Parathyroid adenoma (tissue), 2 donors: Measurements from ENCODE around the gene GPR26.

Experiments used
- H2AFZ ChIP-seq: fragments of 300-600 bp; sonication (generic); one replicate; pipeline ENCODE4 v1.7.0; 2017; ENCODE audit warnings: antibody characterized with exemption, mild to moderate bottlenecking
- H3K27ac ChIP-seq: fragments of 300-600 bp; sonication (generic); one replicate; pipeline ENCODE4 v1.7.0; 2017
- H3K27me3 ChIP-seq: fragments of 300-600 bp; sonication (generic); one replicate; pipeline ENCODE4 v1.7.0; 2017; ENCODE audit warnings: low read length; ENCODE audit not compliant: control insufficient read depth, insufficient read depth
- H3K36me3 ChIP-seq: fragments of 300-600 bp; sonication (generic); one replicate; pipeline ENCODE4 v1.7.0; 2017; ENCODE audit warnings: low read length; ENCODE audit not compliant: control insufficient read depth, insufficient read depth
- H3K4me1 ChIP-seq: fragments of 300-600 bp; sonication (generic); one replicate; pipeline ENCODE4 v1.7.0; 2017; ENCODE audit warnings: control low read depth
- H3K4me2 ChIP-seq: fragments of 300-600 bp; sonication (generic); one replicate; pipeline ENCODE4 v1.7.0; 2017; ENCODE audit warnings: low read length
- H3K4me3 ChIP-seq: fragments of 300-600 bp; sonication (generic); one replicate; pipeline ENCODE4 v1.7.0; 2017; ENCODE audit warnings: low read depth, low read length
- H3K79me2 ChIP-seq: fragments of 300-600 bp; sonication (generic); one replicate; pipeline ENCODE4 v1.7.0; 2017; ENCODE audit warnings: control low read depth
- H3K9ac ChIP-seq: fragments of 300-600 bp; sonication (generic); one replicate; pipeline ENCODE4 v1.7.0; 2017; ENCODE audit warnings: mild to moderate bottlenecking
- H3K9me3 ChIP-seq: fragments of 300-600 bp; sonication (generic); one replicate; pipeline ENCODE4 v1.7.0; 2017; ENCODE audit warnings: low read length; ENCODE audit not compliant: control insufficient read depth
- CTCF ChIP-seq: fragments of 300-600 bp; sonication (generic); IDR thresholded peaks from one replicate; pipeline ENCODE4 v1.7.0; 2017; ENCODE audit warnings: antibody characterized with exemption, mild to moderate bottlenecking
- donor health status: primary hyperparathyroidism.

Gene GPR26

GRCh38 chr10:123741711-123742110 is 75.6 kb downstream of the GPR26 start:
- no peak overlapping the region for H2AFZ ChIP-seq
- no peak for TF ChIP-seq CTCF

DNA sequence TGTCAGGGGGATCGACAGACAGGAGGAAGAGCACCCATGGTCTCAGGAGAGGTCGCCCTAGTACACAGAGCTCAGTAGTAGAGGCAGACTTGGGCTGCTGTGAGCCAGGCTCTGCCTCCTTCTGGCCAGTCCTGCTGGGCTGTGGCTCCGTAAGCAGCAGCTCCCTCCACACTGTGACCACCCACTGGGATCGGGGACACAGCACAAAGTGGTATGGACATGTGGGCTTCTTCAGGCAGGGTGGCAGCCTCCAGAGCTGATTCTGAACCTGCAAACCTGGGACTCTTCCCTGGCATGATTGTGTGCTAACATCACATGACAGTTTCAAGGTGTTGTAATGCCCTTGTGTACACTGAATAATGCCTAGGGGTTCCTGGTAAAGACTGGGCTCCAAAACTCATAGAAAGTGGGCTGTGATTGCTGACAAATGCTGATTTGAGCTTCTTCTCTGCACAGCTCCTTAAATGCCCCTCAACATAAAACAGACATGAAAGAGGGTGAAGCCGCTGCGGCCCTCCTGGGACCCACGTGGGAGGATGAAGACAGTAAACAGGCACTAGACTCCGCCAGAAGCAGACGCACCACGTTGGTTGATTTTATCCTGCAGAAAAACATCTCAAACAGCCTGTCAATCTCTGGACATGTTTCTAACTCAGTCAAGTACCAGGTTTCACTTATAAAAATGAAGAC is 76.7 kb downstream of the GPR26 start:
- no peaks in the 10 kb centered on the region for H3K4me1 ChIP-seq
- H2AFZ ChIP-seq, result no peak overlapping the region
- H3K36me3 ChIP-seq, result no peaks in the 10 kb centered on the region
- no peak overlapping the region for H3K4me3 ChIP-seq
- TF ChIP-seq CTCF, result no peak
- no peaks in the 10 kb centered on the region for H3K27me3 ChIP-seq
- no peaks in the 10 kb centered on the region for H3K9me3 ChIP-seq
- no peak overlapping the region for H3K9ac ChIP-seq
- H3K4me2 ChIP-seq, result no peak overlapping the region
- H3K27ac ChIP-seq, result no peak overlapping the region
- H3K79me2 ChIP-seq, result no peaks in the 10 kb centered on the region

More at GRCh38 chr10:123741711-123742110, 75.6 kb downstream of the GPR26 start:
- Histone ChIP-seq H3K27ac (no peak overlapping the region), H3K4me2 (no peak overlapping the region), H3K79me2 (no peaks in the 10 kb centered on the region), H3K36me3 (no peaks in the 10 kb centered on the region), H3K27me3 (no peaks in the 10 kb centered on the region), H3K9me3 (no peaks in the 10 kb centered on the region), H3K4me1 (no peaks in the 10 kb centered on the region), H3K4me3 (no peak overlapping the region), H3K9ac (no peak overlapping the region)

DNA sequence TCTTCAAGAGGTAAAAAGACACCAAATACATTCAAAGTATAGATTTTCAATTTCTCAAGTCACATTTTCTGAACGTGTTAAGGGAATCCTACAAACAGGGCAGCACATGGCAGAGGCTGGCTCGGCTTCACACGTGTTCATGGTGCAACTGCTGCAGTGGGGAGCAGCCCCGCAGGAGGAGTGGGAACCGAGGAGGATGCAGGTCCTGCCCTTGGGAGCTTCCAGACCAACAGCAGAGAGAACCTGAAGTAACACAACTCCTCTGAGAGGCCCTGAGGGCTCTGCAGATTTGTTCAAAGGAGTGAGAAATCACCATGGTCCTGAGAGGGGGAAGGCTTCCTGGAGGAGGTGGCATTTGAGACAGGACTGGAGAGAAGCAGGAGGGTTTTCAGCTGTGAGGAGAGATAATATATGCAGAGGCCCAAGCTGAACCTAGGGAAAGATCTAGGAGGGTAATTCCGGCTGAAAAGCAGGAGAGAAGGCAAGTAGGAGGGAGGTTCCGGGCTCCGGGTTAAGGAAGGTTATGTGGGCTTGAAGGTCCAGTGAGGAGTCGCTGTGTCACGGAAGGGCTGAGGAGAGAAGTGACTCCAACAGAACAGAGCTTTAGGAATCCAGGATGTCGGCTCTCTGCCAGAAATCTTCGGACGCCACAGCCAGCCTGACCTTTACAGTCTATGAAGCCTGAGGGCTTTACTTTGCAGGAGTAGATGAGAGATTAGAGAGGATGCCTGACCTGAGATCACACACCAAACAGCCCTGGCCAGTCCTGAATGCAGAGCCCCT is 77.5 kb downstream of the GPR26 start:
- no peaks in the 10 kb centered on the region for H3K27me3 ChIP-seq
- no peaks in the 10 kb centered on the region for H3K36me3 ChIP-seq
- H3K4me2 ChIP-seq, result no peak overlapping the region
- no peaks in the 10 kb centered on the region for H3K4me1 ChIP-seq
- H3K9me3 ChIP-seq, result no peaks in the 10 kb centered on the region
- H2AFZ ChIP-seq, result no peak overlapping the region
- H3K27ac ChIP-seq, result no peak overlapping the region
- no peak overlapping the region for H3K9ac ChIP-seq
- H3K79me2 ChIP-seq, result no peaks in the 10 kb centered on the region
- no peak overlapping the region for H3K4me3 ChIP-seq
- no peak for TF ChIP-seq CTCF

DNA sequence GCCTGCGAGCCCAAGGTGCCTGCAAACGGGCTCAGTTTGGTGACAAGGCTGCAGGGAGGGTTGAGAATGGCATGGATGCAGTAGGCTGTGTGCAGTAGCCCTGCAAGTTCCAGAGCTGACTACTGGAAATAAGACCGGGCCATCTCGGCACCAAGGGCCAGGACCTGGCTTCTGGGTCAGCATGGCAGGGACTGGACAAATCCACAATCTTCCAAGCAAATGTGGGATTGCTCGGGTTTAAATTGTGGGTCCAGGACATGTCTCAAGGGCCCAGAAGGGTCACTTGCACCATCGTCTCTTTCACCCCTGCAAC is 78.0 kb downstream of the GPR26 start:
- TF ChIP-seq CTCF, result no peak
- Histone ChIP-seq H3K4me2 (no peak overlapping the region), H3K27me3 (no peaks in the 10 kb centered on the region), H3K4me3 (no peak overlapping the region), H2AFZ (no peak overlapping the region), H3K9ac (no peak overlapping the region), H3K36me3 (no peaks in the 10 kb centered on the region), H3K79me2 (no peaks in the 10 kb centered on the region), H3K4me1 (no peaks in the 10 kb centered on the region), H3K9me3 (no peaks in the 10 kb centered on the region), H3K27ac (no peak overlapping the region)
